Measurements from ENCODE around the gene SCAF4. TPM values are rescaled to one million over a fixed set of nuclear protein-coding genes. Genes with fewer than 3 reads are reported as not detected.

SCAF4 gene
- total and polyA plus RNA-seq, 2 of the 8 experiments (the other 6 are each of a cell fraction or from before 2014, with no cell fraction given): 28.9 to 55.1 TPM

GRCh38 chr21:31660259-31660565 lies 71.7 kb downstream of the SCAF4 start:
- Histone ChIP-seq H2BK12ac (ENCODE audit: low read depth, low read length) (no peak overlapping the region), H3K23ac (ENCODE audit: insufficient read length) (no peak overlapping the region), H4K5ac (ENCODE audit: insufficient read length, low read depth, low read length) (no peak overlapping the region), H3K27me3 (replicated peaks in 1 of 4; ENCODE audit: control insufficient read depth in 3 of 4, extremely low read depth in 1 of 4, insufficient read depth in 3 of 4, low read length in 3 of 4) (no peaks in the 10 kb centered on the region), H3K36me3 (ENCODE audit: control insufficient read depth in 2 of 4, insufficient read depth in 4 of 4, low read length in 3 of 4) (peaks cover 0 to 17% (median 0%) of the 10 kb centered on the region in 4 experiments; a peak in 1 of 8 replicates), H4K91ac (replicated peaks; ENCODE audit: insufficient read length, low read length) (no peak overlapping the region), H3K4me2 (ENCODE audit: insufficient read depth in 1 of 2, low read depth in 2 of 2, low read length in 2 of 2) (peak overlapping the region; percentile 71 to 91), H3K9ac (replicated peaks in 1 of 4; ENCODE audit: extremely low read depth in 1 of 4, low read depth in 3 of 4, low read length in 3 of 4) (peak overlapping the region in 3 of 4 experiments; percentile 26 to 86 (median 73); a peak in 5 of 7 replicates), H4K8ac (ENCODE audit: extremely low read depth, insufficient read depth, low read length) (peak overlapping the region; percentile 88; the same call in 1 of the 2 replicates), H3K4me1 (replicated peaks in 1 of 4; ENCODE audit: control insufficient read depth in 3 of 4, insufficient read depth in 4 of 4, low read length in 3 of 4) (peaks cover 0 to 1% (median 0%) of the 10 kb centered on the region in 4 experiments; a peak in 3 of 7 replicates), H2BK120ac (replicated peaks; ENCODE audit: low read depth, low read length) (no peak overlapping the region), H2AFZ (ENCODE audit: low read length) (no peak overlapping the region), H2BK15ac (ENCODE audit: low read length) (no peak overlapping the region), H3K79me1 (ENCODE audit: low read depth, low read length) (peaks cover 8% of the 10 kb centered on the region), H3K9me3 (ENCODE audit: insufficient read depth in 2 of 2, low read depth in 1 of 2, low read length in 1 of 2) (no peaks in the 10 kb centered on the region), H3K4me3 (ENCODE audit: extremely low read depth in 1 of 4, insufficient read depth in 2 of 4, low read depth in 3 of 4, low read length in 4 of 4) (peak overlapping the region; percentile 69 to 79 (median 74)), H2BK5ac (ENCODE audit: low read depth, low read length) (no peak overlapping the region), H3K23me2 (ENCODE audit: low read depth, low read length) (no peaks in the 10 kb centered on the region; the same call in 1 of the 2 replicates), H3K18ac (ENCODE audit: extremely low read depth, low read length) (peak overlapping the region; percentile 62; the same call in 1 of the 2 replicates), H3K4ac (replicated peaks; ENCODE audit: insufficient read length, low read depth, low read length) (no peak overlapping the region), H3K56ac (replicated peaks; ENCODE audit: insufficient read length, low read depth, low read length) (no peak overlapping the region), H2AK5ac (ENCODE audit: low read depth, low read length) (no peak overlapping the region), H3K14ac (ENCODE audit: insufficient read length) (no peak overlapping the region), H4K20me1 (replicated peaks in 1 of 2; ENCODE audit: control insufficient read depth in 1 of 2, insufficient read depth in 2 of 2, low read length in 2 of 2) (peaks cover 0 to 7% of the 10 kb centered on the region in 2 experiments), H3K79me2 (ENCODE audit: control insufficient read depth in 1 of 2, insufficient read depth in 2 of 2, low read length in 2 of 2) (peaks cover 0 to 41% of the 10 kb centered on the region in 2 experiments; a peak in 2 of 4 replicates), H3K27ac (ENCODE audit: low read depth, low read length) (no peak overlapping the region), H2BK20ac (ENCODE audit: low read length) (no peak overlapping the region)
- no peak for FAIRE-seq
- ChIA-PET CTCF (ENCODE audit: partially characterized antibody) (interaction anchor here (0.8 to 1.0 kb wide), 2 partner anchors 15 to 215 kb away, joined by 3 read pairs; no protein-coding TSS in a partner anchor), POLR2A (ENCODE audit: partially characterized antibody) (interaction anchor here (0.6 to 1.8 kb wide), 8 partner anchors 9 to 71 kb away, joined by 3 to 8 read pairs (median 4); no protein-coding TSS in a partner anchor)
- no peak for DNase-seq (ENCODE audit: low read depth in 1 of 2, low spot score in 2 of 2)
- no peak for TF ChIP-seq JUND (IDR thresholded peaks at IDR 0.05; ENCODE audit: low read length)
- TF ChIP-seq MAFK (IDR thresholded peaks at IDR 0.05; ENCODE audit: low read depth, low read length): no peak
- no peak for TF ChIP-seq BACH1 (IDR thresholded peaks at IDR 0.05; ENCODE audit: low read length)
- WGBS, 2 experiments (ENCODE audit: extremely low coverage in 1 of 2, insufficient coverage in 1 of 2, insufficient read length in 1 of 2, insufficient replicate concordance in 2 of 2, low coverage in 1 of 2, low lambda C conversion rate in 2 of 2, missing lambda C conversion rate in 1 of 2): 6% methylated on average over 12 of the region's 12 CpGs; no CpG with 5 or more reads in 1 of the 2 experiments
